ENCODE data around the gene UMODL1.

Gene UMODL1

GRCh38 chr21:42148097-42148496 is 77.0 kb downstream of the UMODL1 start:
- ChIA-PET CTCF (interaction anchor here (0.6 to 2.8 kb wide), 11 partner anchors 9 to 390 kb away, joined by 3 to 11 read pairs (median 4); no protein-coding TSS in a partner anchor), POLR2A (interaction anchor here (0.5 to 0.7 kb wide), 2 partner anchors 111 to 126 kb away, joined by 3 read pairs; no protein-coding TSS in a partner anchor)
- Histone ChIP-seq H3K36me3 (ENCODE audit: control insufficient read depth in 2 of 2, insufficient read depth in 1 of 2, low read length in 2 of 2) (no peaks in the 10 kb centered on the region), H3K4me1 (ENCODE audit: control insufficient read depth, insufficient read depth, low read length) (no peaks in the 10 kb centered on the region), H3K27ac (ENCODE audit: extremely low read depth, low read depth, low read length) (no peak overlapping the region), H3K4me3 (ENCODE audit: low read depth, low read length) (no peak overlapping the region), H3K9me3 (ENCODE audit: control insufficient read depth, insufficient read depth, low read depth, low read length) (no peaks in the 10 kb centered on the region)
- no peak for TF ChIP-seq ZNF391 (tag by site-specific recombination; IDR thresholded peaks at IDR 0.05; ENCODE audit: borderline replicate concordance, low read depth)
- no peak for TF ChIP-seq FEZF1 (tag by site-specific recombination; IDR thresholded peaks at IDR 0.05)
- no peak for TF ChIP-seq ZBTB7A (tag by site-specific recombination; IDR thresholded peaks at IDR 0.05; ENCODE audit: low read depth)
- no peak for TF ChIP-seq INSM2 (tag by site-specific recombination; IDR thresholded peaks at IDR 0.05)
- no peak for TF ChIP-seq ZNF280C (tag by site-specific recombination; IDR thresholded peaks at IDR 0.05)
- TF ChIP-seq ZNF513 (tag by site-specific recombination; IDR thresholded peaks at IDR 0.05), result no peak
- TF ChIP-seq ZNF132 (tag by site-specific recombination; IDR thresholded peaks at IDR 0.05; ENCODE audit: borderline replicate concordance), result no peak
- TF ChIP-seq ZNF518A (tag by site-specific recombination; conservative IDR thresholded peaks at IDR 0.05; ENCODE audit: low read depth), result no peak
- TF ChIP-seq ZNF140 (tag by site-specific recombination; IDR thresholded peaks at IDR 0.05), result no peak
- no peak for TF ChIP-seq ZNF585B (tag by site-specific recombination; IDR thresholded peaks at IDR 0.05)
- no peak for TF ChIP-seq MEIS1 (CRISPR knock-in tag; IDR thresholded peaks at IDR 0.05; ENCODE audit: borderline replicate concordance)
- TF ChIP-seq ZNF639 (tag by site-specific recombination; IDR thresholded peaks at IDR 0.05), result no peak
- TF ChIP-seq, protein P1, sequence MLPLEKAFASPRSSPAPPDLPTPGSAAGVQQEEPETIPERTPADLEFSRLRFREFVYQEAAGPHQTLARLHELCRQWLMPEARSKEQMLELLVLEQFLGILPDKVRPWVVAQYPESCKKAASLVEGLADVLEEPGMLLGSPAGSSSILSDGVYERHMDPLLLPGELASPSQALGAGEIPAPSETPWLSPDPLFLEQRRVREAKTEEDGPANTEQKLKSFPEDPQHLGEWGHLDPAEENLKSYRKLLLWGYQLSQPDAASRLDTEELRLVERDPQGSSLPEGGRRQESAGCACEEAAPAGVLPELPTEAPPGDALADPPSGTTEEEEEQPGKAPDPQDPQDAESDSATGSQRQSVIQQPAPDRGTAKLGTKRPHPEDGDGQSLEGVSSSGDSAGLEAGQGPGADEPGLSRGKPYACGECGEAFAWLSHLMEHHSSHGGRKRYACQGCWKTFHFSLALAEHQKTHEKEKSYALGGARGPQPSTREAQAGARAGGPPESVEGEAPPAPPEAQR (tag by site-specific recombination; IDR thresholded peaks at IDR 0.05), result no peak
- TF ChIP-seq ZNF416 (tag by site-specific recombination; IDR thresholded peaks at IDR 0.05), result no peak
- no peak for TF ChIP-seq ZNF791 (tag by site-specific recombination; IDR thresholded peaks at IDR 0.05)
- no peak for TF ChIP-seq ZNF398 (tag by site-specific recombination; IDR thresholded peaks at IDR 0.05)
- TF ChIP-seq ZNF558 (tag by site-specific recombination; IDR thresholded peaks at IDR 0.05), result no peak
- no peak for TF ChIP-seq ZNF48 (tag by site-specific recombination; IDR thresholded peaks at IDR 0.05)

Data from HEK293 (cell line).